Sigmoid colon (tissue), 7 donors: ENCODE measurements around the gene MEIOB. TPM values are rescaled to one million over a fixed set of nuclear protein-coding genes. Genes with fewer than 3 reads are reported as not detected.

Experiments
- DNase-seq: peaks from one replicate; pipeline ENCODE4 v3.0.0-alpha.2; 2019
- H3K27ac ChIP-seq, 4 donors: fragments of 200-600 bp; sonication (generic); one replicate each; pipeline ENCODE4 v1.5.1; 2016 to 2019; ENCODE audit warnings: mild to moderate bottlenecking in 1 of 4
- H3K27me3 ChIP-seq, 3 donors: fragments of 200-600 bp; sonication (generic); one replicate each; pipeline ENCODE4 v1.5.1; 2019; ENCODE audit warnings: mild to moderate bottlenecking in 1 of 3
- H3K36me3 ChIP-seq, 4 donors: fragments of 200-600 bp; sonication (generic); one replicate each; pipeline ENCODE4 v1.5.1; 2016 to 2019
- H3K4me1 ChIP-seq, 4 donors: fragments of 200-600 bp; sonication (generic); one replicate each; pipeline ENCODE4 v1.5.1; 2017 to 2019
- H3K4me3 ChIP-seq, 4 donors: fragments of 200-600 bp; sonication (generic); one replicate each; pipeline ENCODE4 v1.5.1; 2017 to 2019; ENCODE audit warnings: mild to moderate bottlenecking in 2 of 4, moderate library complexity in 1 of 4
- H3K9me3 ChIP-seq, 4 donors: fragments of 200-600 bp in 3 of 4; sonication (generic) in 3 of 4; one replicate each; pipeline versions ENCODE4 v1.5.1 to v1.6.1; 2013 to 2019
- EP300 ChIP-seq, 4 donors: sonication (generic); formaldehyde crosslinking; IDR thresholded peaks; one replicate each; pipeline ENCODE4 v1.6.1; 2017; ENCODE audit warnings: antibody characterized with exemption in 4 of 4
- POLR2A ChIP-seq, 2 donors: fragments of 450-650 bp; IDR thresholded peaks; one replicate each; pipeline ENCODE4 v1.6.1; 2016; ENCODE audit warnings: antibody characterized with exemption in 2 of 2, mild to moderate bottlenecking in 2 of 2, moderate library complexity in 2 of 2
- POLR2AphosphoS5 ChIP-seq, 4 donors: sonication (generic); formaldehyde crosslinking; IDR thresholded peaks; one replicate each; pipeline ENCODE4 v1.6.1; 2017; ENCODE audit warnings: antibody characterized with exemption in 4 of 4
- WGBS, 2 donors: extraction: QIAGEN DNeasy Blood & Tissue Kit; methylation state at CpG; one replicate each; pipeline ENCODE4 v1.1.7; 2013; 5-methylcytosine and 5-hydroxymethylcytosine counted together
- intact Hi-C: fragments of 100-400 bp; cut with DNase I; formaldehyde crosslinking; loops from one replicate; pipeline ENCODE4 v1.15.1; 2023
- polyA plus RNA-seq, 3 donors: library from polyadenylated mRNA; stranded (reverse); fragments of 200-250 nt; gene quantifications; one replicate each; pipeline ENCODE4 v1.2.3, GENCODE V29; 2013
- total RNA-seq, 4 donors: library from RNA; depleted of rRNA; stranded (reverse); fragments of >200 nt; gene quantifications; one replicate each; pipeline ENCODE4 v1.1.0, GENCODE V29; 2016
- TF ChIP-seq, protein P1 (sequence below), 4 experiments: fragments of 450-650 bp in 3 of 4; fragments of 200-600 bp in 1 of 4; IDR thresholded peaks; one replicate each; pipeline ENCODE4 v1.5.1; 2016 to 2019; ENCODE audit warnings: antibody characterized with exemption in 4 of 4, mild to moderate bottlenecking in 3 of 4, moderate library complexity in 2 of 4
- donor health status: healthy with polysubstance abuse.
- donor health status: Bipolar disorder and iron deficiency.
- donor health status: healthy.

MEIOB gene
- total and polyA plus RNA-seq, 7 donors = 0.10 TPM; not detected in 6

DNA sequence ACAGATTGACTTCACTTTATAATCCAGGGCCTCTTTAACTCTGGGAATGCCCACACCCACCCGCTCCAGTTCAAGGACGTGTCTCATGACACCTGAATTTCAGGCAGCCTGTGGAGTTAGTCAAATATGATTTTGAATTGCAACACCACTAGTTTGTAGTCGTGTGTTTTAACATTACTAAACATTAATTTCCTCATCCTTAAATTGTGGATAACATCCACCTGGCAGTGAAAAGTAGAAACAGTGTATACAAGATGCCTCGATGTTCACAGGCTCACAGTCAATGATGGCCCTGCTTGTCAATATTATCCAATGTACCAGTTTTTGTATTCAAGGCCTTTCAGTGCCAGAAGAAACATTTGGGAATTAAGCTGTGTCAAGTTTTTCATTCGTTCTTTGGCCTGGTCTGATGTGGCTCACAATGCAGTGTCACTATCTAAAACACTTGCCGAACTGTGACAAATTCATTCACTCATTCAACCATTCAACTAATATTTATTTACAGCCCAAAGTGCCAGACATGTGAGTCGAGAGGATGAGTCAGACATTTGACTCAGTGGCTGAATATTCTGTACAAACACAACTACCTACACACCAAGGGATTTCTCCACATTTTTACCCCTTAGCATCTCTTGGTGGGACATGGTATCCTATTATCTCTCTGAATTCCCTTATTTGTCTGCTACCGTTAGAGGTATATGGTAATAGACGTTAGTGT lies 1.4 kb downstream of the MEIOB start:
- whole genome bisulfite sequencing, 2 donors = 37 to 54% methylated on average over 9 of the region's 9 CpGs
- Histone ChIP-seq H3K4me3 (no peak overlapping the region), H3K27ac (no peak overlapping the region), H3K27me3 (peaks cover 3 to 45% (median 32%) of the 10 kb centered on the region in 3 donors), H3K36me3 (no peaks in the 10 kb centered on the region), H3K9me3 (peaks cover 0 to 3% (median 0%) of the 10 kb centered on the region in 4 donors), H3K4me1 (peaks cover 0 to 8% (median 3%) of the 10 kb centered on the region in 4 donors)
- DNase-seq = no peak
- TF ChIP-seq EP300 (IDR thresholded peaks at IDR 0.05) (no peak), POLR2A (IDR thresholded peaks at IDR 0.05) (no peak), POLR2AphosphoS5 (IDR thresholded peaks at IDR 0.05) (no peak)
- TF ChIP-seq, protein P1, sequence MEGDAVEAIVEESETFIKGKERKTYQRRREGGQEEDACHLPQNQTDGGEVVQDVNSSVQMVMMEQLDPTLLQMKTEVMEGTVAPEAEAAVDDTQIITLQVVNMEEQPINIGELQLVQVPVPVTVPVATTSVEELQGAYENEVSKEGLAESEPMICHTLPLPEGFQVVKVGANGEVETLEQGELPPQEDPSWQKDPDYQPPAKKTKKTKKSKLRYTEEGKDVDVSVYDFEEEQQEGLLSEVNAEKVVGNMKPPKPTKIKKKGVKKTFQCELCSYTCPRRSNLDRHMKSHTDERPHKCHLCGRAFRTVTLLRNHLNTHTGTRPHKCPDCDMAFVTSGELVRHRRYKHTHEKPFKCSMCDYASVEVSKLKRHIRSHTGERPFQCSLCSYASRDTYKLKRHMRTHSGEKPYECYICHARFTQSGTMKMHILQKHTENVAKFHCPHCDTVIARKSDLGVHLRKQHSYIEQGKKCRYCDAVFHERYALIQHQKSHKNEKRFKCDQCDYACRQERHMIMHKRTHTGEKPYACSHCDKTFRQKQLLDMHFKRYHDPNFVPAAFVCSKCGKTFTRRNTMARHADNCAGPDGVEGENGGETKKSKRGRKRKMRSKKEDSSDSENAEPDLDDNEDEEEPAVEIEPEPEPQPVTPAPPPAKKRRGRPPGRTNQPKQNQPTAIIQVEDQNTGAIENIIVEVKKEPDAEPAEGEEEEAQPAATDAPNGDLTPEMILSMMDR (IDR thresholded peaks at IDR 0.05) = no peak
- intact Hi-C loops = no loop called here

DNA sequence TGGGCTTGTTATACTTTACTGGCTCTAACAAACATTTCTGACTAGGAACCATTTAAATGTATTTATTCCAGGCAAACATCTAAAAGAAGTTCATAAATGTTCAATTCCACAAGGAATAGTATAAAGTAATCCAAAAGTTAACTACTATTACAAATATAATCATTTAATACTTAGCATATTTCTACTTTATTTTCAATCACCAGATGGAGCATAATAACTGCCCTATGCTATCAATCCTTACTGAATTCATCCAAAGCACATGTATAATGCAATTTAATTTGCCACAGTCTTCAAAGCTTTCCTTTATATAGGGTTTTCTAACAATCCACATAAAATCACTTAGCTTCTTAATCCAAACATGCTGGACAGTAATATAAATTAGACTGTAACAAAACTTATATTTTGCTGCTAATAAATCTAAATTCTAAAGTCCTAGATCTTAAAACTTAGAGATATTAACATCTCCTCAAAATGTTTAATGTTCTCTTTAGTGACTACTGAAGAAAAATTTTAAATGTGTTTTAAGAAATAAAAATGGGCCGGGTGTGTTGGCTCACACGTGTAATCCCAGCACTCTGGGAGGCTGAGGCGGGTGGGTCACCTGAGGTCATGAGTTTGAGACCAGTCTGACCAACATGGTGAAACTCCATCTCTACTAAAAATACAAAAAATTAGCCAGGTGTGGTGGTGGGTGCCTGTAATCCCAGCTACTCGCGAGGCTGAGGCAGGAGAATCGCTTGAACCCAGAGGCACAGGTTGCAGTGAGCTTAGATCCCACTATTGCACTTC lies 5.9 kb downstream of the MEIOB start:
- intact Hi-C loops = no loop called here
- Histone ChIP-seq H3K27me3 (peaks cover 0 to 29% (median 4%) of the 10 kb centered on the region in 3 donors), H3K9me3 (no peaks in the 10 kb centered on the region), H3K36me3 (no peaks in the 10 kb centered on the region), H3K27ac (no peak overlapping the region), H3K4me1 (no peaks in the 10 kb centered on the region), H3K4me3 (no peak overlapping the region)
- no peak for DNase-seq
- WGBS, 2 donors = 72% methylated on average over 6 of the region's 6 CpGs
- TF ChIP-seq, protein P1 (IDR thresholded peaks at IDR 0.05) = no peak
- TF ChIP-seq POLR2AphosphoS5 (IDR thresholded peaks at IDR 0.05) = no peak
- TF ChIP-seq EP300 (IDR thresholded peaks at IDR 0.05) = no peak
- no peak for TF ChIP-seq POLR2A (IDR thresholded peaks at IDR 0.05)

DNA sequence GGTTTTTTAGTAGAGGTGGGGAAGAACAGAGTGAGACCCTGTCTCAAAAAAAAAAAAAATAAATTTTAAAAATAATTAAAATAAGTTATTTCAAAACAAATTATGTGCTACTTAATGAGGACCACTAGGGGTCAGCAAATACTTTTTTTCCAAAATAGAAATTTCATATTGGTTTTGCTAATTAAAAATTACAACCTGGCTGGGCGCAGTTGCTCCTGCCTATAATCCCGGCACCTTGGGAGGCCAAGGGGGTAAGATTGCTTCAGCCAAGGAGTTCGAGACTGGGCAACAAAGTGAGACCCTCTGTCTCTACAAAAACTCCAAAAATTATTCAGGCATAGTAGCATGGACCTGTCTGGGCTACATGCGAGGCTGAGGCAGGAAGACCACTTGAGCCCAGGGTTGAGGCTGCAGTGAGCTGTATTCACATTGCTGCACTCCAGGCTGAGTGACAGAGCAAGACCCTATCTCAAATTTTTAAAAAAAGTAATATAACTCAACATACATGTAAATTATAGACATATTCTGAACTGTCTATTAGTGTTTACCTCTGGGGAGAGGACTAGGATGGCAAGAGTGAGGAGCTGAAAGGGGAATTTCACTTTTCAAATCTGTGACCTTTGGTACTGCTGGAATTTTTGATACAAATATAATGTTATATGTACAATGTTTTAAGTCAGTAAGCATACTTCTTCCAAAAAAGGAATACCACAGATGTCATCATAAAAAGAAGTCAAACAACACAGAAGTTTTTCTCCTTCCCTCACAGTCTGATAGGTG lies 8.1 kb downstream of the MEIOB start:
- H3K4me3 ChIP-seq = no peak overlapping the region
- no peak for DNase-seq
- H3K36me3 ChIP-seq = no peaks in the 10 kb centered on the region
- no peaks in the 10 kb centered on the region for H3K9me3 ChIP-seq
- H3K27me3 ChIP-seq = peaks cover 6 to 43% (median 16%) of the 10 kb centered on the region in 3 donors
- no peaks in the 10 kb centered on the region for H3K4me1 ChIP-seq
- TF ChIP-seq, protein P1 (IDR thresholded peaks at IDR 0.05) = peak in 3 of 4 experiments; percentile 21 to 65 (median 47)
- TF ChIP-seq EP300 (IDR thresholded peaks at IDR 0.05) = no peak
- no peak overlapping the region for H3K27ac ChIP-seq
- intact Hi-C loops = loop anchor here (1.0 kb wide), 1 partner anchor 66 kb away; no protein-coding TSS in a partner anchor
- WGBS, 2 donors = 17 to 18% methylated on average over 4 of the region's 4 CpGs

DNA sequence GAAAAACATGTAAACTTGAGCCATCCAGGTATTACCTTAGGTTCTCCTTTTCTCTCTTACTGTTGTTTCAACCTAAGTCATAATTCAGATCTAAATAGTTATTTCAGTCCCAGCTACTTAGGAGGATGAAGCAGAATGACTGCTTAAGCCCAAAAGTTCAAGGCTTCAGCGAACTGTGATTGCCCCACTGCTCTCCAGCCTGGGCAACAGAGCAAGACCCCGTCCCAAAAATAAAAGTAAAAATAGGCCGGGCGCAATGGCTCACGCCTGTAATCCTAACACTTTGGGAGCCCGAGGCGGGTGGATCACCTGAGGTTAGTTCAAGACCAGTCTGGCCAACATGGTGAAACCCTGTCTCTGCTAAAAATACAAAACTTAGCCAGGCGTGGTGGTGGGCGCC lies 9.6 kb downstream of the MEIOB start:
- Histone ChIP-seq H3K9me3 (no peaks in the 10 kb centered on the region), H3K4me3 (no peak overlapping the region), H3K27ac (no peak overlapping the region), H3K4me1 (no peaks in the 10 kb centered on the region), H3K36me3 (no peaks in the 10 kb centered on the region), H3K27me3 (peaks cover 6 to 54% (median 28%) of the 10 kb centered on the region in 3 donors)
- no peak for DNase-seq
- intact Hi-C loops = no loop called here
- 88 to 93% methylated on average over 9 of the region's 9 CpGs for WGBS, 2 donors
- TF ChIP-seq, protein P1 (IDR thresholded peaks at IDR 0.05) = no peak
- TF ChIP-seq POLR2A (IDR thresholded peaks at IDR 0.05) (no peak), POLR2AphosphoS5 (IDR thresholded peaks at IDR 0.05) (no peak), EP300 (IDR thresholded peaks at IDR 0.05) (no peak)
